AG04450 (cell line): Measurements from ENCODE around the gene RPL15. TPM values are rescaled to one million over a fixed set of nuclear protein-coding genes. Genes with fewer than 3 reads are reported as not detected.

Source experiments
- CTCF ChIA-PET: fragments of 300-600, 350-600 bp; formaldehyde crosslinking; extraction: SDS; loops from one replicate; lab custom pipeline; 2022; ENCODE audit warnings: antibody characterized with exemption, inconsistent platforms; lab: Charles Lee
- POLR2A ChIA-PET: fragments of 350-600 bp; formaldehyde crosslinking; extraction: SDS; loops from one replicate; lab custom pipeline; 2021; ENCODE audit warnings: antibody characterized with exemption, inconsistent platforms; lab: Yijun Ruan, JAX
- DNase-seq: peaks from one replicate; pipeline ENCODE4 v3.0.0-alpha.2; 2011; ENCODE audit warnings: low read depth, low spot score
- H3K27ac ChIP-seq: one replicate; pipeline ENCODE4 v1.5.1; 2012; ENCODE audit warnings: low read depth, low read length, control low read depth
- H3K27me3 ChIP-seq: one replicate; pipeline ENCODE4 v1.6.0; 2012; ENCODE audit warnings: low read length; ENCODE audit not compliant: control insufficient read depth, insufficient read depth
- H3K4me3 ChIP-seq: 2 replicates; pipeline ENCODE4 v1.5.1; 2011; ENCODE audit warnings: mild to moderate bottlenecking, low read depth, low read length, control low read depth
- H3K9me3 ChIP-seq: 2 replicates; pipeline ENCODE4 v1.5.1; 2012; ENCODE audit warnings: low read length; ENCODE audit not compliant: control insufficient read depth, insufficient read depth
- CTCF ChIP-seq: IDR thresholded peaks from 2 replicates; pipeline ENCODE4 v1.5.1; 2011; ENCODE audit warnings: low read depth, low read length, control low read depth, inconsistent platforms
- polyA plus RNA-seq: library from polyadenylated mRNA; depleted of rRNA; stranded (reverse); fragments of >200 nt; gene quantifications from 2 replicates; pipeline ENCODE4 v1.2.3, GENCODE V29; 2011

RPL15 gene
- polyA plus RNA-seq, 1 experiment, result 3,614 TPM

GRCh38 chr3:23882487-23882918 is 34.4 kb upstream of the RPL15 start:
- POLR2A ChIA-PET, result no interaction called here
- no peak overlapping the region for H3K4me3 ChIP-seq
- CTCF ChIA-PET, result interaction anchor here (1.6 kb wide), 1 partner anchor 8 kb away, joined by 3 read pairs; no protein-coding TSS in a partner anchor
- DNase-seq, result no peak
- TF ChIP-seq CTCF, result no peak
- peaks cover 8% of the 10 kb centered on the region; the same call in 1 of the 2 replicates for H3K9me3 ChIP-seq
- H3K27ac ChIP-seq, result no peak overlapping the region
- no peaks in the 10 kb centered on the region for H3K27me3 ChIP-seq

- H3K27me3 ChIP-seq, result no peaks in the 10 kb centered on the region
- peaks cover 5% of the 10 kb centered on the region; the same call in 1 of the 2 replicates for H3K9me3 ChIP-seq
- DNase-seq, result no peak
- POLR2A ChIA-PET, result interaction anchor here (1.1 kb wide), 1 partner anchor 33 kb away, joined by 3 read pairs; the partner anchor contains the start of genes NKIRAS1 and RPL15
- H3K27ac ChIP-seq, result no peak overlapping the region
- CTCF ChIA-PET, result no interaction called here
- no peak overlapping the region for H3K4me3 ChIP-seq
- TF ChIP-seq CTCF, result no peak
These were observed 32.5 kb upstream of the RPL15 start for GRCh38 chr3:23884481-23884880.

GRCh38 chr3:23885210-23885609 is 31.7 kb upstream of the RPL15 start:
- H3K9me3 ChIP-seq, result peaks cover 5% of the 10 kb centered on the region; the same call in 1 of the 2 replicates
- H3K27me3 ChIP-seq, result no peaks in the 10 kb centered on the region
- no peak overlapping the region for H3K4me3 ChIP-seq
- DNase-seq, result no peak
- no peak for TF ChIP-seq CTCF
- H3K27ac ChIP-seq, result no peak overlapping the region
- CTCF ChIA-PET, result interaction anchor here (0.7 kb wide), 1 partner anchor 51 kb away, joined by 4 read pairs; no protein-coding TSS in a partner anchor
- POLR2A ChIA-PET, result interaction anchor here (0.6 kb wide), 1 partner anchor 661 kb away, joined by 9 read pairs; no protein-coding TSS in a partner anchor

- Histone ChIP-seq H3K9me3 (peaks cover 5% of the 10 kb centered on the region; the same call in 1 of the 2 replicates), H3K27ac (no peak overlapping the region), H3K4me3 (no peak overlapping the region), H3K27me3 (no peaks in the 10 kb centered on the region)
- ChIA-PET POLR2A (no interaction called here), CTCF (interaction anchor here (0.6 to 0.8 kb wide), 2 partner anchors 10 to 85 kb away, joined by 3 read pairs; no protein-coding TSS in a partner anchor)
- no peak for TF ChIP-seq CTCF
- no peak for DNase-seq
These were observed 30.6 kb upstream of the RPL15 start for GRCh38 chr3:23886311-23886710.

GRCh38 chr3:23888617-23889228 is 28.2 kb upstream of the RPL15 start:
- peak; percentile 83 for TF ChIP-seq CTCF
- no peaks in the 10 kb centered on the region for H3K27me3 ChIP-seq
- ChIA-PET POLR2A (interaction anchor here (1.9 kb wide), 1 partner anchor 28 kb away, joined by 6 read pairs; the partner anchor contains the start of genes NKIRAS1 and RPL15), CTCF (interaction anchor here (0.7 to 4.1 kb wide), 32 partner anchors 10 to 795 kb away, joined by 3 to 38 read pairs (median 4); partner anchors contain the start of genes NKIRAS1 and RPL15)
- no peak overlapping the region for H3K4me3 ChIP-seq
- DNase-seq, result no peak
- no peak overlapping the region for H3K27ac ChIP-seq
- H3K9me3 ChIP-seq, result no peaks in the 10 kb centered on the region
